GM19043 (cell line): ENCODE data around the gene HOXD4.

Experiments
- ATAC-seq: cut with Tn5 transposase; IDR thresholded peaks from one replicate; pipeline ENCODE4 v1.9.1; 2021; ENCODE audit warnings: low read depth; ENCODE audit not compliant: unreplicated experiment

The HOXD4 gene

DNA sequence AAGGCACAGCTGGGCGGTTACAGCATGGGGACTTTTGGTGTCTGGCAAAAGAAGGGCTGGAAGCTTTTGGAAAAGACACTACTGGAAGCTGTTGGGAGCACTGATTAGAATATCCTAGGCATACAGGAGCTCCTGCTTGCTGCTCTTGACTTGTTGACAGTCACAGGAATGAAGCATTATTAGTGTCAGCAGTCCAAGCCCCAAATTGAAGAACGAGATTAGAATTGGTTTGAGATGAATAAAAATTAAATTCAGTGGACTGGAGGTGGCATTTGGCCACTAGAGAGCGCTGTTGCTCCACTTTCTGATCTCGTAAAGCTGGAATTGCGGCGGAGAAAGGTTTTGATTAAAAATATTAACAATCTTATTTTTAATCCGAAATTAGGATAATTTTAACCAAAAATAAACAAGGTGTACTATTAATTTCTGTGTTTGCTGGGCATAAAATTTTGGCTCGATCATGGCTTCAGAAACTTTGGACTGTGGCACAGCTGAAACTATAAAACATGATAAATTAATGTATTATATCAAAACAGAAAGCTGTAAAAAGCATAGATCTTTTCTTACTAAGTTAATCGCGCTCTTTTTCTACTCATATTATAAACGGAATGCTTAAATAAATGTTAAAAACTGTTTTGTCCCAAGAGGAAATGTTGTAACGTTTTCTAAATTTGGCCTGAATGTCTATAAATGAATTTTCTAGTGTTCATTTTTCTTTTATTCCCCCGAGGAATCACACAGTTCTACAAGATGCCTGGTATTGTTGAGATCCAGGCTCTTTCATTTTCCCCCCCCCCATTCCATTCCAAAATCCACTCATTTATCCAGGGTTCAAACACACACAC lies 24.2 kb upstream of the HOXD4 start:
- no peak for ATAC-seq

DNA sequence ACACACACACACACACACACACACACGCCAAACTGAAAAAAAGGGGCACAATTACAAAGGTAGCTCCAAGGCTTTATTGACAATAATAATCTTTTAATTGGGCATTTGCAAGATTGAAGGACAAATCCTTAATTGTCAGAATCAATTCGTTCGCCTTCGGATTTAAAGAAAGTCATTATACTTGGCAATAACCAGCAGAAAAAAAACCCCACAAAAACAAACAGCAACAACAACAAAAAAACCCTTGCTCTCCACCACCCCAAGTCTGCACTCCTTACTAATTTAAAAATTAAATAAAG lies 23.6 kb upstream of the HOXD4 start:
- ATAC-seq: no peak

DNA sequence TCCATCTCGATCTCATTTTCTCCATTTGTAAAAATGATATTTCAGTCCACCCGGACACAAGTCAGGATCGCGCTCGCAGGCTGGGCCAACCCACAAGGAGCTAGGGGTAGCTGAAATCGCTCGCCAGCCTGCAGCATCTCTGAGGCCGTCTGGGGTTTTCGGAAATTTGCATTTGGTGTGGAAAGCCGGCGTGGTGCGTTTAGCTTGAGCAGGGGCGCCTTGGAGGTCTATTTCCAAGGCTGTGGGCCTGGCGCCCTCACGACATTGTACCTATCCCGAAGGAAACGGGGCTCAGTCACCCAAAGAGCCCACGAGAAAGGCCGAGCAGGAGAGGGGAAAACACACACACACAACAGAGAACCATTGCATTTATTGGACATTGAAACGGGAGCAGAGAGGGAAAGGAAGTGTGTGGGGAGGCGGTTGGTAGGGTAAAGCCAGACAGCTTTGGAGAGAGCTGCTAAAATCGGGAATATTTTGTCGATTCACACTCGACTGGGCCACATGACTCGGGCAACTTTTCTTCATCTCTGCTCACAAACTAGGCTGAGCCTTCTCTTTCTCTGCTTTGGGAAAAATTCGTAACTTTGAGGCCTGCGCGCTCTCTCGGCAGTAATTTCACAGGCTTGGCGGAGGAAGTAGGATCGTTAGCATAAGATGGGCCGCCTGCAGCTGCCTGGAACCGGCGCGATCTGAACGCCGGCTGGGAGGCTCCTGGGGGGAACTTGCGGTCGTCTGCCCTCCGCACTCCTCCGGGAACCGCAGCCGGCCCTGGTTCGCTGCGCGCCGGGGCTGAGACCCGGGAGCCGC lies 23.0 kb upstream of the HOXD4 start:
- ATAC-seq: no peak

DNA sequence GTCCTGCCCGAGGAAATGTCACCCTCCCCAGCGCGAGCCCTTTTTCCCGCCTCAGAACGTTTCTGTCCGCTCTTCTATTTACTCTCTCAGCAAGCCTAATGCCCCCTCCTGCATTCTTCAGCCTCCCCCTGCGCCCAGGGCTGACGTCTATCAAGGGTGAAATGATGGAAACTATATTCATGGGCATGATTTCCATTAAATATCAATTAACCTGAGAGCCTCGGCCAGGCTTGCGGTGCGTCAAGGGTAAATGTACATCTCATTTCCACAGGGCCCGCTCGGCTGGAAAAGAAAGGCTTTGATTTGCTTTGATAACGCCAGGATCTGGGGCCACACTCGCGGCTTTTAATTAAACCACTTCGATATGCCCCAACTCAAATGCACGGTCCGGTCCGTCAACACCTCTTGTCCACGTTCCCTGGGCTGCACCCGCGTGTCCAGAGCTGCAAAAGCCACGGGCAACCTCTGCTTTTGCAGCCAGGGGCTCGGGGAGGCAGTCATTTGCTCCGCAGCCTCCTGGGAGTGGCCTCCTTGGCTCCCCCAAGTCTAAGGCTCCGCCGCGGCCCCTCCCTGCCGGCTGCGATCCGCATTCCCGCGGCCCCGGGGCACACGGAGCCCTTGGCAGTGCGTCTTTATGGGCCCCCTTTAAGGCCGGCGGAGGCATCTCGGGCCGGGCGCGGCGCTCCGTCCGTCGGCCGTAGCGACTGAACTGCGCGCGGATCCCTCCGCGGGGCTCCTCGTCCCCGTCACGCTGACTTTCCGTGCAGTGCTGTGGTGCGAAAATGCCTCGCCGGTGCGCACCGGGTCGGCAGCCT lies 22.2 kb upstream of the HOXD4 start, which contains the start of gene HOXD8:
HOXD8 (plus strand) TSS at position 724 of the 815 bp plus-strand sequence. CDS start 662 bp downstream, outside the sequence.
- ATAC-seq: no peak

DNA sequence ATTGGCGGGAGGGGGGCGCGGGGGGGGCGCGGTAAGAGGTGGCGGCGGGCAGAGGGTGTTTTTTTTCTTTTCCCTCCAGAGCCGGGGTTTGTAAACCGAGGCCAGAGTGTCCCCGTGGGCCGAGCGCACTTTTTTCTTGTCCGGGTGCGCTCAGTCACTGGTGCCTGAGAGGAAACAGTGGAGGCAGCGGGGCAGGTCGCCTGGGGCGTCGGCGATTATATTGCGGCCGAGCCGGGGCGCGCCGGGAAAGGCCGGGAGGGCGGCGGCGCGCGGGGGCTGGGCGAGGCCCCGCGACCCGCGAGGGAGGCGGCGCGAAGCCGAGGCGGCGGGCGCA lies 21.6 kb upstream of the HOXD4 start:
- ATAC-seq: no peak

DNA sequence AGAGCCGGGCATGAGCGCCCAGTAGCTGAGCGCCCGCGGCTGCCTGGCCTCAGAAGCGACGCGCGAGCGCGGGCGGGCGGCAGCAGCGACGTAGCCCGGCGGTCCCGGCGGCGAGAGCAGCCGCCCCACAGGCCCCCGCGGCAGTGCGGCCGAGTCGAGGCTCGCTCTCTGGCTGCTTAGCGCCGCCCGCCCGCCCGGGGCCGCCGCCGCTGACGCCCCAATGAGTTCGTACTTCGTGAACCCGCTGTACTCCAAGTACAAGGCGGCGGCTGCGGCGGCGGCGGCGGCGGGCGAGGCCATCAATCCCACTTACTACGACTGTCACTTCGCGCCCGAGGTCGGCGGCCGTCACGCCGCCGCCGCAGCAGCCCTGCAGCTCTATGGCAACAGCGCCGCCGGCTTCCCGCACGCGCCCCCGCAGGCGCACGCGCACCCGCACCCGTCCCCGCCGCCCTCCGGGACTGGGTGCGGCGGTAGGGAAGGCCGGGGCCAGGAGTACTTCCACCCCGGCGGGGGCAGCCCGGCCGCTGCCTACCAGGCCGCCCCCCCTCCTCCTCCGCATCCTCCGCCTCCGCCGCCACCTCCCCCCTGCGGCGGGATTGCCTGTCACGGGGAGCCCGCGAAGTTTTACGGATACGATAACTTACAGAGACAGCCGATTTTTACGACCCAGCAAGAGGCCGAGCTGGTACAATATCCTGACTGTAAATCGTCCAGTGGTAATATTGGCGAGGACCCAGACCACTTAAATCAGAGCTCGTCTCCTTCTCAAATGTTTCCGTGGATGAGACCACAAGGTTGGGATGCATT lies 21.0 kb upstream of the HOXD4 start:
- ATAC-seq: no peak

DNA sequence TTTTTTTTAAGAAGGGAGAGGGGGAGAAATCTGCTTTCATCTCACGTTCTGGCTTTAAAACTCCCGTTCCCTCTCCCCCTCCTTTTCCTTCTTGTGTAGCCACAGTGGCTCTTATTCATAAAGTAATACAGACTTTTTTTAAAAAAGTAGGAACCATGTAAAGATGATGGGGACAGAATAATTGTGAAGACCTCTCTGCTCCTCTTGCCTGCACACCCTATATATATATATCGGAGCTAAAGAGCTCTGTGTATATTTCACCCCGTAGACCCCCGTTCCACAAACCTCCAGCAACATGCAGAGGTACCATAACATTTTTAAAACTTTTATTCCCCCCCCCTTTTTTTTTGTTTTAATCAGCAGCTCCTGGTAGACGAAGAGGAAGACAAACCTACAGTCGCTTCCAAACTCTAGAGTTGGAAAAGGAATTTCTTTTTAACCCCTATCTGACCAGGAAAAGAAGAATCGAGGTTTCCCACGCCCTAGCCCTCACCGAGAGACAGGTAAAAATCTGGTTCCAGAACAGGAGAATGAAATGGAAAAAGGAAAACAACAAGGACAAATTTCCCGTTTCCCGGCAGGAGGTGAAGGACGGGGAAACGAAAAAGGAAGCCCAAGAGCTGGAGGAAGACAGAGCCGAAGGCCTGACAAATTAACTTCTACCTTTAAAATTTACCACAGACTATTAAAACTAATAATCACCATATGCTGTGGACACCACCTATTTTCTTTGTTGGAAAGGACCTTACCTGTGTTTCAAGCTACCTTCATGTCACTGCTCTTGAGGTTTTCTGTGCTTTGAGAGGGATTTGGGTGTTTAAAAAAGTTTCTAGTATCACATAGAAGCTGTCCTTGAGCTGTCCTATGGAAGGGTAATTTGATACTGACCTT lies 20.1 kb upstream of the HOXD4 start:
- ATAC-seq: no peak

DNA sequence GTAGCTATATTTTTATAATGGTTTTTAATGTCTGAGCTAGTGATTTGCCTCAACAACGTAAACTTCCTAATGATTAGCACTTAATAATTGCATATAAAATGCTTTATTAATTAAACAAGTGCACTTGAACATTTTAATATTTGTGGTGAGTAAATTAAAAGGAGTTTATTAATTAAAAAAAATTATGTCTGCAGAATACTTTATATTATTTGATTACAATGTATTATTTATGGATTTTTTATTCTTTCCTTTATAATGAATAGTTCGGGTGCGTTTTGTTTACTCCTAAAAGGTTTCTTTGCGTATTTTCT lies 19.5 kb upstream of the HOXD4 start:
- no peak for ATAC-seq

DNA sequence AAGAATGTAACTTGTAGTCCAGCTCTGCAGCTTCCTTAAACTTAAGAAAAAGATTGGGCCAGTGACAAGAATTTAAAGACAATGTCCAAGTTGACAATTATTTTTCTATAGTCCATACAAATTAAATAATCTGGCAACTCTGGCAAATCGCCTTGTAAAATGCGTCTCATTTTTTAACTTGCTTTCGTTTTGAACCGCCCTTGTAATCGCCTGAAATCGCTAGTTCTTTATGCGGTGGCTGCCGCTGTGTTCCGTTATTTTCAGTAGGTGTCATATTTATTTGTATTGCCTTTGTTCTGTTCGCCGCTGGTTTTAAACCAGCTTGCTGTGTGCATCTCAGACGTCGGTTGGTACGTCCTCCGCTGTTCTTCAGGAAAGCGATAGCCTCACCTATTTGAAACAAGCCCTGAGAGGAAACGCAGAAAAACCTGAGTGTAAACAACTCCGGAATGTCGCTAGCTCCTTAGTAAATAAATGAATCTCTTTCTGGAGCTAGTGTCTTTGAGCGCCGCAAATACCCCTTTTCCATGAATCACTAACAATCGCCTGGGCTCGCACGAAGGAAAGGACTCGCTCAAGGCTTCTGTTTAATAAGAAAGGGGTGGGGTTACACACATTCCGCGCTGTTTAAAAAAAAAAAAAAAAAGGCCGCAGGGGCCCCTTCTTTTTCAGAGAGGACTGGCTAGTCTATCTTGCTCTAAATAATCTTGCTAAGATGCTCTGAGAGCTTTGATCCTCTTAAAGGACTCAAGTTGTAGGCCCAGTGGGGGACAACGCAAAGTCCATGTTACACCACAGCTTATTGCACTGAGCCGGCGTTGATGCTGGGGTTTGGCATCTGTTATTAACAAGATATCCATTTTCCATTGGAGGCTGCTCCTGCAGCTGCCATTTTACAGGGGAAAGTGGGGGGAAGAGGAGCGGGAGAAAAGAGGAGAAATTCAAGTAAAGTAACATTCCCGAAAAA lies 18.9 kb upstream of the HOXD4 start:
- no peak for ATAC-seq

DNA sequence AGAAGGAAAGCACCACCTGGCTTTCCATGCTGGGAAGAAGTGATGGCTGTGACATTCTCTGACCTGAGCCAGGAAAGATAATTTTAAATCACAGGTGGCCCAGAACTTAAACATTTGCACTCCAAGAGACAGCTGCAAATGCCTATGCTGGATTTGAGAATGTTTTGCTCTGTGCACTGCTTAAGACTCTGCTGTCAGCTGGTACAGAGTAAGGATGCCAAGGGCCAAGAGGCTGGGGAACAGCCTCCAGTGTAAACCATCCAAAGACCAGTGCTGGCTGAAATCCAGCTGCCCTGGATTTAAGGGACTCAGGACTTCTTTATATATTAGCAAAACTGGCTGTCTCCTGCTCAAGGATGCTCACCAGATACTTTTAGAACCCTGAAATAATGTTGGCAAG lies 18.0 kb upstream of the HOXD4 start:
- ATAC-seq: no peak

DNA sequence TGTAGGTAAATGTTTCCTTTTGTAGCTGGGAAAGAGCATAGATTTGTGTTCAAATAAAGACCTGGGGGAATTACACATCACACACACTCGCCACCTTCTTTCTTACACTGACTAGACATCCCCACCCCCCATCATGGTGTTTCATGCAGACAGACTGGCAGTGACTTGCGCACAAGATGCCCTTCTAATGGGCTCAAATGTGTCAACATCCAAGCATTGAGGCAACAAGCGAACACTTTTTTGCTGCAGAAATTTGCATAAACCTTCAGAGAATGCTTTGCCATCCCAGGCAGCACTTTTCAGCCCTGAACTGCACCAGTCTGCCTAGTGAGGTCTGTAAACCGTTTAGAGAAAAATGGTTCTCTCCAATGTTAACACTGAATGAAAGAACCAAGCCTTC lies 17.3 kb upstream of the HOXD4 start:
- no peak for ATAC-seq

DNA sequence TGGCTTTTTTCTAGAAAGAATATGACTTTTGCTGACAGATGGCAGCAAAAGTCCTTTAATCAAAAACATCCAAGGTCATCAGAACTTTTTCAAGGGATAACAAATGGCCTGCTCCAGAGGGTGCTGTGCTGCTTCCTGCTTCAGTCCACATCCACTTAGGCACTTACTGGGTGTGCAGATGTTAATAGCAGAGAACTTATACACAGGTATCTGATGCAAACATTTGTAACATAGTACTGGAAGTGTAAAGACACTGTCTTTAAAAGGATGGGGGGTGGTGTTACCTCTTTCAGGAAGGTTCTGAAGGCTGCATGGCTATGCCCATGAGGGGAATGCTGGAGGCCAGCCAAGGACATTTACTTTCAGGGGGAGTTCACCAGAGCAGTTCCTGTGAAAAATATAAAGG lies 16.3 kb upstream of the HOXD4 start:
- ATAC-seq: no peak

DNA sequence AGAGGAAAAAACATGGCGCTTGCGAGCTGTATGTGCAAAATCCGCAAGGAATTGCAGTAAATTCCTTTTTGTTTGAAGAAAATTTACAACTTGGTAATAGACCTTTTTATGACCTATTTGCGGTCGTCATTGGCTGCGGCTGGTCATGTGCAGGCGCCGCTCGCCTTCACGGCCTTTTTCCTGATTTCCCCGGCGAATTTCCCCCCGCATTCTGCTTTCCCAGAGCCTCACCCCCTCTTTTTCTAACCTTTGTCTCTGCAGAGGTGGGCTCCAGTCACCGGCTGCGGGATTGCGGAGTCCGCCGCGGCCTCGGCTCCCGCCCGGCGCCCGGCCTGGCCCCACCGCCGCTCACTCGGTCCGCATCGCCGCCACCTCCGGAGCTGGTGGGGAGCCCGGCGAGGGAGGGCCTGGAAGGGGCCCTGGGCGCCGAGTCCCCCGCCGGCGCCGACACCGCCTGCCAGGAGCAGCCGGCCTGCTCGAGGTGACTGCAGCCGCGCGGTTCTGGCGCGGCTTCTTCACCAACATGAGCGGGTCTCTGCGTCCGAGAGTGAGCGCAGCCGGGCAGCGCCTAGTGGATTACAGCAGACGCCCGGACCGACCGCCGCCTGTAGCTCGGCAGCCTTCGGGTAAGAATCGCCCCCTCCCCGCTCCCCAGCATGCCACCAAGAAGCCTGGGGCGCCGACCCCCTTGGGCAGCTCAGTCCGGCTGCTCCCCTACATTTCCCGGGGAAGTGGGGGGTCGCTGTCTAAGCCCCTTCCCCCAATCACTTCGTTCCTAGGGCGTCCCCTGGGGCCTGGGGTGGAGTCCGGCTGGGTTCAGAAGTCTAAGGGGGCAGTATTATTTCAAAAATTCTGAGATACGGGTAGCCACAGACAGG lies 14.7 kb upstream of the HOXD4 start:
- no peak for ATAC-seq

DNA sequence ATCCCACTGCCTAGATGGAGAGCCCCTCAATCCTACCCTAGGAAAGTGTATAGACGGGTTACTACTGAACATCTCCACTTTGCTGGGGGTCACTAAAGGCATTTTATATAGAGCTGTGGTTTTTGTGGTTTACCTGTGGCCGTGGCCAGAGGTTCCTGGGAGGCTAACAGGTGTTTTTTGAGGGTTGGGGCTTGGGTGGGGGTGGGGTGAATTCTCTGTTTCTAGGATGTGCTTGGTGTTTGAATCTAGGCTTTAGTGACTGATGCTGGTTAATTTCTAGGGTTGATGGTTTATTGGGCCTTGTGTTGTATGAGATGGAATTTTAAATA lies 14.1 kb upstream of the HOXD4 start:
- ATAC-seq: no peak

DNA sequence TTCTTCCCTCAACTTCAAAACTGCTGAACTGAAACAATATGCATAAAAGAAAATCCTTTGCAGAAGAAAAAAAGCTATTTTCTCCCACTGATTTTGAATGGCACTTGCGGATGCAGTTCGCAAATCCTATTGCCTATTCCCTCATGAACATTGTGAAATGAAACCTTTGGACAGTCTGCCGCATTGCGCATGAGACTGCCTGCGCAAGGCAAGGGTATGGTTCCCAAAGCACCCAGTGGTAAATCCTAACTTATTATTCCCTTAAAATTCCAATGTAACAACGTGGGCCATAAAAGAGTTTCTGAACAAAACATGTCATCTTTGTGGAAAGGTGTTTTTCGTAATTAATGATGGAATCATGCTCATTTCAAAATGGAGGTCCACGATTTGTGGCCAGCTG lies 13.4 kb upstream of the HOXD4 start:
- ATAC-seq: no peak

DNA sequence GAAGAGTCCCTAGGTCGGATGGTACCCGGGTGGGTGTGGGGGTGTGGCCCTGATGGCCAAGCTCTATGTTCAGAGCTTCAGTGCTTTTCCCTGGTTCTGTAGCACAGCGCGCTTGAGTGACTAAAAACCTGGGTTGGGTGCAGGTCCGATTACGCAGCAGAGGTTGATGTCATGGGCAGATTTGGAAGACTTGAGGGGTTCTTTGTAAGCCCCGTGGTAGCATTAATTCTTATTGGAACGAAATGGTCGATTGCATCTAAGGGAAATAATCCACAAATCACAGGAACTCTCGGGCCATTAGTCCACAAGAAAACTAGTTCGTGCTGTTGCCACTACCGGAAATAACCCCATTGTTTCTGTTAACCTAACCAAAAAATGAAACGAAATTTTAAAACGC lies 12.8 kb upstream of the HOXD4 start:
- ATAC-seq: no peak

DNA sequence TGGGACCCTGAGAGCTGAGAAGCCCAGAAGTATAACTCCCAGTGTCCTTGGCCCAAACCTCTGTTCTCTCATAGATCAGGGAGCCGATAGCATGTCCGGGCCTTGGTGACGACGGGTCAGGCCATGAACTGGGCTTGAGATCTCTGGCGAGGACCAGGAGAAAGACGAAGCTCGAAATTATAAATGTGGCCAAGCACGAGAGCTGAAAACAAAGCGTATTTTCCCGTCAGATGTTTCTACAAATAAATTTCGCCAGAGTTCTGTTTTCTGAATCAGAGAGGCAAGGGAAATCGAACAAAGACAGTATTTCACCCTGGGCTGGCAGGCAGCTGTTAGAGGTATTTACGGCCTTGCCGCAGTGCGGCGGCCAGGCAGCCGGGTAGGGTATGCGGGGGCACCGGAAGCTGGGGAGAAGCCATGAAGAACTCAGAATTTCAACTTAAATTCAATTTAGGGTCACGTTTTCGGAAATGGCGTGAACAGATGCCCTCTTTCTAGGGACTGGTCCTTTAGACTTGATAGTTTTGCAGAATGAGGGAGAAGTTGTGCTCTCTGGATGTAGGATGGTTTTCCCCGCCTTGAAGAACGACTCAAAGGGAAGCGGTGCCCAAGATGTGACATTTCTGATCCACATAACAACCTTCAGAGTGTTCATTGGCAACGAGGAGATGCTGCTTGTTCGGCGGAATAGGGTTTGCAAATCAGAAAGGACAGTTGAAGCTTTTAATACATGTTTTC lies 12.3 kb upstream of the HOXD4 start:
- no peak for ATAC-seq
